C4-2B (cell line): Measurements from ENCODE around the gene RBMY1J.
"Not testable (repeated sequence)": the region's sequence is repeated elsewhere in the genome, so short reads cannot be mapped to it uniquely, and the experiment has no call there.

Experiments used
- H3K27ac ChIP-seq: fragments of 450-650 bp; 2 replicates; pipeline ENCODE4 v1.5.1; 2017
- ZFX ChIP-seq: fragments of 450-650 bp; IDR thresholded peaks from 2 replicates; pipeline ENCODE4 v1.6.1; 2017
- TF ChIP-seq, protein P1 (sequence below): fragments of 450-650 bp; conservative IDR thresholded peaks from 2 replicates; pipeline ENCODE4 v1.5.1; 2017; ENCODE audit warnings: mild to moderate bottlenecking

RBMY1J gene

DNA sequence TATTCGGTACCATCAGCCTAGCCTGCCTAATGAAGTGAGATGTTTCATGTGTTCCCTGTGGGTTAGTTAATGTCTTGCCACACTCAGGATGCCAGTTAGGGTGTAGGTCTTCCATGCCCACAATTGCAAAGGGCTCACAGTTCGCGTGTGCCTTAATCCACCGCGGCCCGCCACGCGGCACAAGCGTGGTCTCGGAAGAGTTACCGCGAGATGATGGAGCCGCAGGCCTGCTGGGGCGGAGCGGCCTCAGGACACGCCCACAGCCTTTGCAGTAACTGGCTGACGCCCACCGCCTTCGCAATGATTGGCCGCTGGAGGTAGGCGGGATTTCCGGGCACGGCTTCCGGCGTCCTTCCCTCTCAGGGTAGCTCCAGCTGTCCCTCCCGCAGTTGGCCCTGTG is at the start of gene RBMY1J:
Gene RBMY1J, plus strand, starts transcription at position 301 of the 400 bp plus-strand sequence. CDS start 2,038 bp downstream, outside the sequence.
- not testable (repeated sequence) for H3K27ac ChIP-seq

GRCh38 chrY:22367416-22367815 is 35.8 kb upstream of the RBMY1J start:
- TF ChIP-seq, protein P1, sequence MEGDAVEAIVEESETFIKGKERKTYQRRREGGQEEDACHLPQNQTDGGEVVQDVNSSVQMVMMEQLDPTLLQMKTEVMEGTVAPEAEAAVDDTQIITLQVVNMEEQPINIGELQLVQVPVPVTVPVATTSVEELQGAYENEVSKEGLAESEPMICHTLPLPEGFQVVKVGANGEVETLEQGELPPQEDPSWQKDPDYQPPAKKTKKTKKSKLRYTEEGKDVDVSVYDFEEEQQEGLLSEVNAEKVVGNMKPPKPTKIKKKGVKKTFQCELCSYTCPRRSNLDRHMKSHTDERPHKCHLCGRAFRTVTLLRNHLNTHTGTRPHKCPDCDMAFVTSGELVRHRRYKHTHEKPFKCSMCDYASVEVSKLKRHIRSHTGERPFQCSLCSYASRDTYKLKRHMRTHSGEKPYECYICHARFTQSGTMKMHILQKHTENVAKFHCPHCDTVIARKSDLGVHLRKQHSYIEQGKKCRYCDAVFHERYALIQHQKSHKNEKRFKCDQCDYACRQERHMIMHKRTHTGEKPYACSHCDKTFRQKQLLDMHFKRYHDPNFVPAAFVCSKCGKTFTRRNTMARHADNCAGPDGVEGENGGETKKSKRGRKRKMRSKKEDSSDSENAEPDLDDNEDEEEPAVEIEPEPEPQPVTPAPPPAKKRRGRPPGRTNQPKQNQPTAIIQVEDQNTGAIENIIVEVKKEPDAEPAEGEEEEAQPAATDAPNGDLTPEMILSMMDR, result no peak
- TF ChIP-seq ZFX, result no peak
- no peak overlapping the region for H3K27ac ChIP-seq

- TF ChIP-seq, protein P1, result no peak
- no peak for TF ChIP-seq ZFX
- no peak overlapping the region for H3K27ac ChIP-seq
Measured at GRCh38 chrY:22370623-22371022, 32.6 kb upstream of the RBMY1J start.

DNA sequence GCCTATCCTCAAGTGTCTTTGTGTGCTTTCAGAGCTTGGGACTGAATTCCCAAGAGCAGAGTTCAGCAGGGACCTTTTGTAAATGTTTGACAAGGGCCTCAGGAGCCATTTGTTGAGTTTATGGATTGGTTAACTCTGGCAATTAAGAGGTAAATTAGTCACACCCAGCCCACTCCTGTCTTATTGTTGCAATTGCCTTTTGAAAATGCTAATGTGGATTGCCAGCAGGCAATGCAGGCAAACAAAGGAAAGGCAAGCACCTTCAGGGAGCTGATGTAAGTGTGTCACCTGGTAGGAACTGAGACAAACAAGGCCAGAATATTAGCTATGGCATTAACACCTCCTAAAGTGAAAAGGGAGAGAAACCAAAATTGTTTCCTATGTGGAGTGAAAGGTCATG is 29.7 kb upstream of the RBMY1J start:
- no peak overlapping the region for H3K27ac ChIP-seq
- TF ChIP-seq ZFX, result no peak
- TF ChIP-seq, protein P1, result no peak

GRCh38 chrY:22444718-22445396 is 41.6 kb downstream of the RBMY1J start:
- not testable (repeated sequence) for H3K27ac ChIP-seq

- not testable (repeated sequence) for H3K27ac ChIP-seq
Measured at GRCh38 chrY:22455522-22455921, 52.3 kb downstream of the RBMY1J start.

- H3K27ac ChIP-seq, result not testable (repeated sequence)
Measured at GRCh38 chrY:22461962-22462361, 58.8 kb downstream of the RBMY1J start.
